Parietal lobe (tissue), 1 donor: ENCODE results near the gene CZIB. TPM values are rescaled to one million over a fixed set of nuclear protein-coding genes. Genes with fewer than 3 reads are reported as not detected.

Experiments
- total RNA-seq: library from RNA; depleted of rRNA; stranded (reverse); fragments of >200 nt; gene quantifications from one replicate; pipeline ENCODE4 v1.2.3, GENCODE V29; 2014

The CZIB gene
- total RNA-seq, result 61.3 TPM

DNA sequence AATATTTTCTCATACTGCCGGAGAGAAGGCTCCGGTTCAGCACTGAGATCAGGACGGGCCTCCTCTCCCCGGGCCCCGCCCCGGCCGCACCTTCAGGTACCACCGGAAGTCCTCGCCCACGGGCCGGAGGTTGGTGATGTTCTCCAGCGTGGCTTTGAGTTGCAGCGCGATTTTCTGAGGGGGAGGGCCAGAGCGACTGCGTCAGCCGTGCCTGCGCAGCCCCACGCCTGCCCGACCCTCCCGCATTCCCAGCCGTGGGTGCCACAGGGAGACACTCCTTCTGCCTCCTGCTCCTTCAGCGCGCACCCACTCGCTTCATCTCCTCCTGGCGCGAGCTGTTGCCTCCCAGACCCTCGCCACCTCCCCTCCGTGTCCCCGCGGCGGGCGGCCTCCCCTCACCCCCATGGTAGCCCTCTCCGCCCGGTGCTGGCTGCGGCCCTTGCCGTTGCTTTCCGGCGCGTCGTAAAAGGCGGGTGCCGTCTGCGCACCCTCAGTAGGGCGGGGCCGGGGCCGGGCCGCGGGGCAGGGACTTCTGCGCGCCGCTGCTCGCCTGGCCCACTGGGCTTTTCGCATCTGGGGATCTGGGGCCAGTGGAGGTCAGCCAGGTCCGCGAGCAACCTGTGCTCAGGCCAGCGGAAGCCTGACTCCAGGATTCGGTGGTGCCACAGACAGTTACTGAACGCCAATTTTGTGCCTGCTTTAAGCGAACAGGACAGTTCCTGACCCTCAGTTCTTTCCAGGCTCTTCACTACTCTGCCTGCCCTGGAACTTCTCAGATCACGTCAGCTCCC is at the start of gene CZIB:
CZIB (minus strand) TSS at position 464 of the 791 bp plus-strand sequence; CDS start at position 405, 59 bp downstream.

DNA sequence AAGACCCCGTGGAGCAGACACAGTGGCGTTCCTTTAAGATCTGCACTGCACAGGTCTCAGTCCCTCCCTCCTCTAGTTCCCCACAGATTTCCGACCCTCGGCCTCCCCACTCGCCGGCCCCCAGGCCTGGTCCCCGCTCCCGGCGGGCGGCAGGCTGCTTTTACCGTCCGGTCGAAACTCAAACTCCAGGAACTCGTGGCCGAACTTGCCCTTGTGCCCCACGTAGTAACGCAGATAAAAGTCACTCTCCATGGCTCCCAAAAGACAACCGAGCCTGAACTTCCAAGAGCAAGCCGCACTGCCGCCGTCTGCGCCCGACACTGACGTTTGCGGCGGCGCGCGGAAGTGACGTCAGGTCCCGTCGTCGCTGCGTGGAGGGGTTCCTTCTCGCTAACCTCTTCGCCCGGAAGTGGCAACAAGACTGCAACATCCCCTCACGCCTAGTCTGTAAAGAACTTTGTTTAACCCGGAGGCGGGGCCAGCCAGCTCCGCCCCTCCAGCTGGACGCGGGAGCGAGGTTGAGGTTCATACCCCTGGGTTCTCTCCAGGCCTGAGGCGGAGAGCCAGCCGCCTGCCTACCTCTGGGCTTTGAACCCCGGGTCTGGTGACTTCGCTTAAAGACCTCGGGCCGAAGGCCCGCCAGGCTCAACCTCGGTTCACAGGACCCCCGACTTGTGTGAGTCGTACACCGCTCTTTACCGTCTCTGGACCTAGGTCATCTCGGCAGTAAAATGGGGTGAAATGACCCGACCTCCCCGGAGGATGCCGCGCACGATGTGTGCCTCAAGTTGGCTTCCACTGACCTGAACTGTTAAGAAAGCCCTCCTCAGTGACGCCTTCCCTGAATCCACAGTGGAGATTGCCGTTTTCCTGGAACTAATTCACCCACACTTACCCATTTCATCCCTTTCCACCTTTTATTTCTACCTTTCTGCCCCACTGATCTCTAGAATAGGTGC is 18.0 kb upstream of the CZIB start, which contains the start of gene MAGOH:
MAGOH (minus strand) TSS at position 322 of the 959 bp plus-strand sequence; CDS start at position 252, 70 bp downstream.

DNA sequence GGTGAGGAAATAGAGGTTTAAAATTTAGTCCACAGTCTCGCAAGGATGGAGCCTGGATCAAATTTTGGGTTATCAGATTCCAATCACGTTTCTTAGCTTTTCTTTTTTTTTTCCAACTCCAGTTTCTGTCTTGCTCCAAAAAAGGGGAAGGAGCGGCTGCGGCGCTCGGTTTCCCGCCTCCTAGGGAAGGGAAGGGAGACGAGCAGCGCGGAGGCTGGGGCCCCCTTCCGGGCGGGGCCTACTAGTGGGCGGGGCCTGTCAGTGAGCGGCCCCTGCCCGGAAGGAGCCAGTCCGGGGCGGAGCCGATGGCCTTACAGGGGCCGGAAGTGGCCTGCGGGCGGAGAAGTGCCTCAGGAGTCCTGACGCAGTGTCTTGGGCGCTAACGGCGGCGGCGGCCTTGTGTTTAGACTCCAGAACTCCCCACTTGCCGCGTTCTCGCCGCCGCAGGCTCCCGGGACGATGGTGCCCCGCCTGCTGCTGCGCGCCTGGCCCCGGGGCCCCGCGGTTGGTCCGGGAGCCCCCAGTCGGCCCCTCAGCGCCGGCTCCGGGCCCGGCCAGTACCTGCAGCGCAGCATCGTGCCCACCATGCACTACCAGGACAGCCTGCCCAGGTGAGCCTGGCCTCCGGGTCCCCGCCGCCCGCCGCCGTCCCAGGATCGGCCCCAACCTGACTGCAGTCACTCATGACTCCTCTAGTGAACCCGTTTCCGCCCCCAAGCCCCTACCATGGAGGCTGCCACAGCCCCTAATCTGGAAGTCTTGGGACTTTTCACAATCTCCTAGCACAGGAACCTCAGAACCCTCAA is 23.7 kb downstream of the CZIB start, which contains the start of gene CPT2:
CPT2 (plus strand) TSS at position 340 of the 806 bp plus-strand sequence; CDS start at position 460, 120 bp downstream.

Other genes with a start within 250 kb of the CZIB start
- gene PODN, start 158.4 kb downstream of the CZIB start, total RNA-seq, result 0.94 TPM
- gene SLC1A7, start 78.0 kb downstream of the CZIB start, total RNA-seq, result not detected
- gene CPT2, start 23.8 kb downstream of the CZIB start, total RNA-seq, result 5.0 TPM
- gene MAGOH, start 17.9 kb upstream of the CZIB start, total RNA-seq, result 17.5 TPM
- 216 TPM for gene LRP8, start 107.4 kb upstream of the CZIB start, total RNA-seq
- not detected for gene DMRTB1, start 238.8 kb upstream of the CZIB start, total RNA-seq